BJ (cell line): ENCODE measurements around the gene NCS1. TPM values are rescaled to one million over a fixed set of nuclear protein-coding genes. Genes with fewer than 3 reads are reported as not detected.

Experiments
- CTCF ChIA-PET: fragments of 350-600 bp; formaldehyde crosslinking; extraction: SDS; loops from one replicate; lab custom pipeline; 2021; ENCODE audit warnings: antibody characterized with exemption, inconsistent platforms; lab: Yijun Ruan, JAX
- POLR2A ChIA-PET: fragments of 300-600 bp; sonication (Branson Sonifier 250); formaldehyde crosslinking; extraction: SDS; loops from one replicate; lab custom pipeline; 2021; ENCODE audit warnings: antibody characterized with exemption; lab: Charles Lee
- DNase-seq: peaks from one replicate; pipeline ENCODE4 v3.0.0-alpha.2; 2011; ENCODE audit warnings: low read depth
- H3K27me3 ChIP-seq: 2 replicates; pipeline ENCODE4 v1.6.0; 2011; ENCODE audit warnings: low read length; ENCODE audit not compliant: control insufficient read depth, insufficient read depth
- H3K36me3 ChIP-seq: 2 replicates; pipeline ENCODE4 v1.5.1; 2011; ENCODE audit warnings: low read length; ENCODE audit not compliant: control insufficient read depth, insufficient read depth
- H3K4me3 ChIP-seq: 2 replicates; pipeline ENCODE4 v1.5.1; 2011; ENCODE audit warnings: low read depth, mild to moderate bottlenecking, control low read depth, low read length
- CTCF ChIP-seq: IDR thresholded peaks from 2 replicates; pipeline ENCODE4 v1.5.1; 2011; ENCODE audit warnings: low read depth, mild to moderate bottlenecking, control low read depth, inconsistent platforms, low read length, moderate library complexity; ENCODE audit not compliant: insufficient read depth
- polyA plus RNA-seq: library from polyadenylated mRNA; depleted of rRNA; stranded (reverse); fragments of >200 nt; gene quantifications from 2 replicates; pipeline ENCODE4 v1.2.3, GENCODE V29; 2011

NCS1 gene
- polyA plus RNA-seq, 1 experiment = 67.7 TPM

DNA sequence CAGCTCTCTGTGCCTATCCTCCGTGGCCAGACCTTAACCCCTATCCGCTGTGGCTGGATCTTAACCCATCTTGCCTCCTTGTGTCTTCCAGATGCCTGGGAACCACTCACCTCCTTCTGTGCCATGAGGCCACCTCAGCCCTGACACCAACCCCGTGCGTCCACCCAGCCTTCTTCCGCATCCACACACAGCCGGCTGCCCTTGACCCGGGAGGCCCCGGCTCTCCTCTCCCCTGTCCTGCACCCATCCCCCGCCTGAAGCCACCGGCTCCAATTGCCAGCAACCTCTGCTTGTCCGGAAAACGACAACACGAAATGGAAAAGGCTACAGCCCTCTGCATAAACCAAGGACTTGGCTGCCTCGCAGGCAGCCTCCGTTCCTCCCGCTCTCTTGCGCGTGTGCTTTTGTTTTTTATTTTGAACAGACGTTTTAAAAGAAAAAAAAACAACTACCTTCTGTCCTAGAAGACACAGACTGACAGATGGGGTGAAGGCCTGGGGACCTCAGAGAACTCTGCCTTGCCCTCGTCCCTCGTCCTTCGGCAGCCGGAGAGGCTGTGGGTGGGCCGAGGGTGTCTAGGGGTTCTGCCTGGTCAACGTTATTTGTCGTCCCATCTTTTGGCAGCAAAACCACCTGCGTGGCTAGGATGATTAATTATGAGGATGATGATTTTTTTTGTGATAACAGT, 60.8 kb downstream of the NCS1 start:
- Histone ChIP-seq H3K4me3 (no peak overlapping the region), H3K36me3 (peaks cover 14% of the 10 kb centered on the region), H3K27me3 (no peaks in the 10 kb centered on the region)
- ChIA-PET CTCF (interaction anchor here (0.6 kb wide), 1 partner anchor 126 kb away, joined by 3 read pairs; no protein-coding TSS in a partner anchor), POLR2A (no interaction called here)
- TF ChIP-seq CTCF = no peak
- no peak for DNase-seq

DNA sequence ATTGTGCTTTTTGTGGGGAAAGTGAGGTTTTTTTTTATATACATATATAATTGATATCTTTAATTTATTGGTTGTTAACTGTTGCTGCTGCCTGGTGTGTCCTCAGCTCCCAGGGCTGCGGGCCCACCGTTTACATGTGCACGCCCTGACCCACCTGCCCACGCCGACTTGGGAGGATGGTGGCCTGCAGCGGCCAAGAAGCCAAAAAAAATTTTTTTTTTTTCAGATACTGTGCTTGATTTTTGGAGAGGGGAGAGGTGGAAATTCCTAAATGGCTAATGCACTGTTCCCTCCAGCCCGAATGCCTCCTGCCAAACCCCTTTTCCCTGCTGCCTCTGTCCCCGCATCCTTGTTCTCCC, 61.4 kb downstream of the NCS1 start:
- no peak for TF ChIP-seq CTCF
- H3K36me3 ChIP-seq = peaks cover 14% of the 10 kb centered on the region
- no peak for DNase-seq
- H3K4me3 ChIP-seq = no peak overlapping the region
- POLR2A ChIA-PET = no interaction called here
- no peaks in the 10 kb centered on the region for H3K27me3 ChIP-seq
- CTCF ChIA-PET = interaction anchor here (0.6 to 1.8 kb wide), 2 partner anchors 113 to 126 kb away, joined by 3 to 4 read pairs; no protein-coding TSS in a partner anchor

DNA sequence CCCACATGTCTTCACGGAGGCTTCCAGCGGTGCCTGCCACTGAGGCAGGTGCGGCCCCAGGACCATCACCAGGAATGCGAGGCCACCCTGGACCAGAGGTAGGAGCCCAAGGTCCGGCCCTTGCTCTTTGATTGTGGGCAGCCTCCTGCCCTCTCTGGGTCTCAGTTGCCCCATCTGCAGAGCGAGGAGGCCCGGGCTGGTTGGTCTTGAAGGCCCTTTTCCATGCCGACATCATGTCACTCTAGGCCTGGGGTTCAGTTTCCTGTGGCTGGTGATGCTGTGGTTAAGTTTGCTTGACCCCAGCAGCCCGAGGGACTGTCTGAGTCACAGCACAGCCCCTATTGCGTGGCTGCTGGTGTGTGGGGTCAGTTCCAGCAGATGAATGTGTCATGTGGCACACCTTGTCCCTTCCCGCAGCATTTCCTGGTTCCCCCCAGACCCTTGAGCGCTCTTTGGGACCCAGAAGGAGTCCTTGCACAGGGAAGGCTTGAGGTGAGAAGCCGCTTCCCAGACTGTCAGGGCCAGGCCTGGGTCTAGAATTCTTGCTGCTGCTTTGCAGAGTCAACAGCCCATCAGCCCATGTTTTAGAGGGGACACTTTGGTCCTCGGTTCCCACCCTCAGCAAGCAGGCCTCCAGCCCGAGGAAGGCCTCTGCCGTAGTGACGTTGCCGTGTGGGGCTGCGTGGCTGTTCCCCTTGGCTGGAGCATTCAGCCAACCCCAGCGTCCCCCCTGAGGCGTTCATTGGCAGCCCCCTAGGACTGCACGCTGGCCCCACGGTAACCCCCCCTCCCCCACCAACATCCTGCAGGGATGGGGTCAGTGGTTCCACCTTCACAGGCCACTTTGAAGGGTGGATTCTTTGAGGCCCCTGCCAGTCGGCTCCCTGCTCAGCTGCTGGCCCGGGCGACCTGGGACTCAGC, 62.4 kb downstream of the NCS1 start:
- no peak for TF ChIP-seq CTCF

GRCh38 chr9:130235558-130236435, 63.6 kb downstream of the NCS1 start:
- CTCF ChIA-PET = interaction anchor here (0.6 to 4.7 kb wide), 16 partner anchors 8 to 446 kb away, joined by 3 to 51 read pairs (median 3); no protein-coding TSS in a partner anchor
- Histone ChIP-seq H3K4me3 (no peak overlapping the region), H3K36me3 (peaks cover 13% of the 10 kb centered on the region), H3K27me3 (no peaks in the 10 kb centered on the region)
- no peak for DNase-seq
- POLR2A ChIA-PET = no interaction called here
- TF ChIP-seq CTCF = peak; percentile 98

More for the DNA sequence above, 62.4 kb downstream of the NCS1 start:
- Histone ChIP-seq H3K4me3 (no peak overlapping the region), H3K27me3 (no peaks in the 10 kb centered on the region), H3K36me3 (peaks cover 13% of the 10 kb centered on the region)
- ChIA-PET CTCF (interaction anchor here (1.5 to 4.7 kb wide), 4 partner anchors 20 to 127 kb away, joined by 3 to 51 read pairs (median 6); no protein-coding TSS in a partner anchor), POLR2A (no interaction called here)
- DNase-seq = no peak
